Adrenal gland (tissue), 12 donors: ENCODE results near the gene ANKS1A. TPM values are rescaled to one million over a fixed set of nuclear protein-coding genes. Genes with fewer than 3 reads are reported as not detected.

Source experiments
- DNase-seq, 7 donors: peaks; one replicate each; pipeline ENCODE4 v3.0.0-alpha.2; 2019 to 2020
- H3K27ac ChIP-seq, 5 donors: fragments of 200-600 bp; sonication (generic) in 4 of 5; 1 replicate in 3 of 5; 2 replicates in 2 of 5; pipeline versions ENCODE4 v1.5.1 to v1.8.0; 2016 to 2020; ENCODE audit warnings: mild to moderate bottlenecking in 1 of 5
- H3K27me3 ChIP-seq: fragments of 200-600 bp; 2 replicates; pipeline ENCODE4 v1.8.0; 2021
- H3K36me3 ChIP-seq, 2 donors: fragments of 200-600 bp; replicated peaks in 1 of 2; 1 replicate in 1 of 2; 2 replicates in 1 of 2; pipeline versions ENCODE4 v1.5.1 to v1.8.0; 2018 to 2022
- H3K4me1 ChIP-seq, 2 donors: fragments of 200-600 bp; replicated peaks in 1 of 2; 1 replicate in 1 of 2; 2 replicates in 1 of 2; pipeline versions ENCODE4 v1.5.1 to v1.8.0; 2018 to 2021
- H3K4me3 ChIP-seq, 4 donors: fragments of 200-600 bp; sonication (generic) in 3 of 4; one replicate each; pipeline ENCODE4 v1.5.1; 2016 to 2018
- H3K9me3 ChIP-seq, 3 donors: fragments of 200-600 bp; sonication (generic) in 1 of 3; replicated peaks in 1 of 3; 1 replicate in 2 of 3; 2 replicates in 1 of 3; pipeline versions ENCODE4 v1.5.1 to v1.8.0; 2016 to 2021
- CTCF ChIP-seq, 6 experiments: fragments of 450-650 bp in 4 of 6; fragments of 200-600 bp in 2 of 6; sonication (generic) in 1 of 6; IDR thresholded peaks; 1 replicate in 5 of 6; 2 replicates in 1 of 6; pipeline versions ENCODE4 v1.5.1 to v1.8.0; 2016 to 2021; ENCODE audit warnings: antibody characterized with exemption in 6 of 6, mild to moderate bottlenecking in 2 of 6, moderate library complexity in 1 of 6
- POLR2A ChIP-seq, 2 donors: fragments of 450-650 bp; IDR thresholded peaks; one replicate each; pipeline ENCODE4 v1.6.1; 2017; ENCODE audit warnings: antibody characterized with exemption in 2 of 2, mild to moderate bottlenecking in 2 of 2, moderate library complexity in 1 of 2
- WGBS, 4 donors: extraction: QIAGEN DNeasy Blood & Tissue Kit in 2 of 4; methylation state at CpG; one replicate each; pipeline versions ENCODE4 v1.1.5 to v1.1.7; 2013 to 2017; 5-methylcytosine and 5-hydroxymethylcytosine counted together
- intact Hi-C, 2 donors: fragments of 100-400 bp; cut with DNase I; formaldehyde crosslinking; loops; one replicate each; pipeline versions ENCODE4 v1.14.1 to v1.15.0; 2022 to 2023
- polyA plus RNA-seq, 3 donors: library from polyadenylated mRNA; stranded (reverse); fragments of 200-250 nt in 2 of 3; fragments of 350-450 nt in 1 of 3; fragmentation: Illumina TruSeq in 1 of 3; extraction: RNeasy Lipid Tissue Mini Kit (QIAGEN cat#74804) in 1 of 3; gene quantifications; one replicate each; pipeline ENCODE4 v1.2.3, GENCODE V29; 2013 to 2014
- total RNA-seq, 9 donors: library from RNA; depleted of rRNA in 4 of 9; stranded (reverse); fragments of >200 nt in 4 of 9; fragments of 120-200 nt in 1 of 9; fragmentation: NEBNext Ultra II Directional in 1 of 9; extraction: Animal tissue kit (Norgen Biotek cat#: 25700) in 1 of 9; gene quantifications; one replicate each; pipeline versions ENCODE4 v1.1.0 to v1.2.4, GENCODE V29; 2013 to 2023
- donor health status: healthy with polysubstance abuse.
- donor health status: Bipolar disorder and iron deficiency.
- donor health status: DM: yes; HTN: yes; CAD: no.
- donor health status: DM: no; HTN: no; CAD: no.
- donor health status: DM: no; HTN: no; CAD: no.
- donor health status: DM: yes; HTN: yes; CAD: no.

ANKS1A gene
- total and polyA plus RNA-seq, 12 donors: 11.7 to 68.0 (median 42.4) TPM

- peak in 2 of 7 donors; percentile 14 to 38 for DNase-seq
- H3K9me3 ChIP-seq: no peaks in the 10 kb centered on the region
- no peak for TF ChIP-seq POLR2A (IDR thresholded peaks at IDR 0.05)
- no peak for TF ChIP-seq CTCF (IDR thresholded peaks at IDR 0.05)
- peaks cover 83 to 85% of the 10 kb centered on the region in 2 donors for H3K4me1 ChIP-seq
- H3K27ac ChIP-seq: peak overlapping the region in 2 of 5 donors; percentile 89 to 94
- no peaks in the 10 kb centered on the region for H3K27me3 ChIP-seq
- peaks cover 0 to 10% of the 10 kb centered on the region in 2 donors for H3K36me3 ChIP-seq
- WGBS, 4 donors: 81 to 95% (median 88%) methylated on average over 4 of the region's 4 CpGs
- H3K4me3 ChIP-seq: peak overlapping the region in 1 of 4 donors; percentile 44
- intact Hi-C loops: no loop called here
Measured at GRCh38 chr6:35019831-35020230, 130.8 kb downstream of the ANKS1A start.

GRCh38 chr6:35021004-35021403 is 131.9 kb downstream of the ANKS1A start:
- TF ChIP-seq CTCF (IDR thresholded peaks at IDR 0.05) (no peak), POLR2A (IDR thresholded peaks at IDR 0.05) (peak in 1 of 2 donors; percentile 20)

GRCh38 chr6:35023091-35024000 is 134.3 kb downstream of the ANKS1A start:
- no peak overlapping the region for H3K4me3 ChIP-seq
- H3K36me3 ChIP-seq: peaks cover 0 to 4% of the 10 kb centered on the region in 2 donors
- 65 to 72% (median 69%) methylated on average over 5 of the region's 5 CpGs for WGBS, 4 donors

More at GRCh38 chr6:35021004-35021403, 131.9 kb downstream of the ANKS1A start:
- DNase-seq: peak in 5 of 7 donors; percentile 44 to 76 (median 67)
- intact Hi-C loops: no loop called here
- Histone ChIP-seq H3K4me3 (peak overlapping the region in 1 of 4 donors; percentile 44), H3K9me3 (no peaks in the 10 kb centered on the region), H3K27ac (peak overlapping the region in 3 of 5 donors; percentile 45 to 70 (median 60)), H3K4me1 (peaks cover 84 to 88% of the 10 kb centered on the region in 2 donors), H3K27me3 (no peaks in the 10 kb centered on the region), H3K36me3 (peaks cover 0 to 10% of the 10 kb centered on the region in 2 donors)
- 37 to 56% (median 50%) methylated on average over 3 of the region's 3 CpGs for WGBS, 4 donors

More at GRCh38 chr6:35023091-35024000, 134.3 kb downstream of the ANKS1A start:
- Histone ChIP-seq H3K27me3 (no peaks in the 10 kb centered on the region), H3K27ac (peak overlapping the region in 3 of 5 donors; percentile 7 to 63 (median 37)), H3K4me1 (peaks cover 67 to 78% of the 10 kb centered on the region in 2 donors), H3K9me3 (no peaks in the 10 kb centered on the region)
- no peak for TF ChIP-seq POLR2A (IDR thresholded peaks at IDR 0.05)
- no peak for TF ChIP-seq CTCF (IDR thresholded peaks at IDR 0.05)
- DNase-seq: peak in 2 of 7 donors; percentile 11 to 15
- intact Hi-C loops: no loop called here
